Tibial nerve (tissue), 4 donors: ENCODE data around the gene RXRG.
A peak's percentile ranks its signal among the peaks of the same experiment; 100 is the strongest.

Experiments
- EP300 ChIP-seq, 2 donors: sonication (generic); formaldehyde crosslinking; IDR thresholded peaks; one replicate each; pipeline ENCODE4 v1.6.1; 2017; ENCODE audit warnings: antibody characterized with exemption in 2 of 2, mild to moderate bottlenecking in 1 of 2
- TF ChIP-seq, protein P1 (sequence below), 5 experiments: fragments of 200-600 bp in 3 of 5; fragments of 450-650 bp in 2 of 5; sonication (generic) in 3 of 5; IDR thresholded peaks; one replicate each; pipeline ENCODE4 v1.5.1; 2016 to 2019; ENCODE audit warnings: antibody characterized with exemption in 5 of 5, mild to moderate bottlenecking in 3 of 5, moderate library complexity in 2 of 5

- peak in 1 of 2 donors; percentile 72 for TF ChIP-seq EP300 (IDR thresholded peaks at IDR 0.05)
- TF ChIP-seq, protein P1, sequence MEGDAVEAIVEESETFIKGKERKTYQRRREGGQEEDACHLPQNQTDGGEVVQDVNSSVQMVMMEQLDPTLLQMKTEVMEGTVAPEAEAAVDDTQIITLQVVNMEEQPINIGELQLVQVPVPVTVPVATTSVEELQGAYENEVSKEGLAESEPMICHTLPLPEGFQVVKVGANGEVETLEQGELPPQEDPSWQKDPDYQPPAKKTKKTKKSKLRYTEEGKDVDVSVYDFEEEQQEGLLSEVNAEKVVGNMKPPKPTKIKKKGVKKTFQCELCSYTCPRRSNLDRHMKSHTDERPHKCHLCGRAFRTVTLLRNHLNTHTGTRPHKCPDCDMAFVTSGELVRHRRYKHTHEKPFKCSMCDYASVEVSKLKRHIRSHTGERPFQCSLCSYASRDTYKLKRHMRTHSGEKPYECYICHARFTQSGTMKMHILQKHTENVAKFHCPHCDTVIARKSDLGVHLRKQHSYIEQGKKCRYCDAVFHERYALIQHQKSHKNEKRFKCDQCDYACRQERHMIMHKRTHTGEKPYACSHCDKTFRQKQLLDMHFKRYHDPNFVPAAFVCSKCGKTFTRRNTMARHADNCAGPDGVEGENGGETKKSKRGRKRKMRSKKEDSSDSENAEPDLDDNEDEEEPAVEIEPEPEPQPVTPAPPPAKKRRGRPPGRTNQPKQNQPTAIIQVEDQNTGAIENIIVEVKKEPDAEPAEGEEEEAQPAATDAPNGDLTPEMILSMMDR (IDR thresholded peaks at IDR 0.05) = no peak
These were observed 22.8 kb upstream of the RXRG start for GRCh38 chr1:165467706-165468105.
